ENCODE results near the gene TMEM165. TPM values are rescaled to one million over a fixed set of nuclear protein-coding genes. Genes with fewer than 3 reads are reported as not detected.

The TMEM165 gene
- total RNA-seq, 6 experiments from 2014 or later, result 13.3 to 53.0 (median 23.0) TPM

- H3K4me1 ChIP-seq, result peaks cover 0 to 5% (median 0%) of the 10 kb centered on the region in 4 donors
- no peak overlapping the region for H3K4me3 ChIP-seq
- 67% methylated on average over 5 of the region's 5 CpGs for WGBS (ENCODE audit: insufficient coverage, low coverage, low lambda C conversion rate, missing lambda C conversion rate)
- no peaks in the 10 kb centered on the region for H3K27me3 ChIP-seq
- no peak overlapping the region for H3K27ac ChIP-seq
- peak in 1 of 4 donors; percentile 46 for ATAC-seq
- no peak for TF ChIP-seq POLR2A (IDR thresholded peaks at IDR 0.05)
- TF ChIP-seq, protein P1, sequence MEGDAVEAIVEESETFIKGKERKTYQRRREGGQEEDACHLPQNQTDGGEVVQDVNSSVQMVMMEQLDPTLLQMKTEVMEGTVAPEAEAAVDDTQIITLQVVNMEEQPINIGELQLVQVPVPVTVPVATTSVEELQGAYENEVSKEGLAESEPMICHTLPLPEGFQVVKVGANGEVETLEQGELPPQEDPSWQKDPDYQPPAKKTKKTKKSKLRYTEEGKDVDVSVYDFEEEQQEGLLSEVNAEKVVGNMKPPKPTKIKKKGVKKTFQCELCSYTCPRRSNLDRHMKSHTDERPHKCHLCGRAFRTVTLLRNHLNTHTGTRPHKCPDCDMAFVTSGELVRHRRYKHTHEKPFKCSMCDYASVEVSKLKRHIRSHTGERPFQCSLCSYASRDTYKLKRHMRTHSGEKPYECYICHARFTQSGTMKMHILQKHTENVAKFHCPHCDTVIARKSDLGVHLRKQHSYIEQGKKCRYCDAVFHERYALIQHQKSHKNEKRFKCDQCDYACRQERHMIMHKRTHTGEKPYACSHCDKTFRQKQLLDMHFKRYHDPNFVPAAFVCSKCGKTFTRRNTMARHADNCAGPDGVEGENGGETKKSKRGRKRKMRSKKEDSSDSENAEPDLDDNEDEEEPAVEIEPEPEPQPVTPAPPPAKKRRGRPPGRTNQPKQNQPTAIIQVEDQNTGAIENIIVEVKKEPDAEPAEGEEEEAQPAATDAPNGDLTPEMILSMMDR (IDR thresholded peaks at IDR 0.05), result no peak
- DNase-seq, result no peak
- intact Hi-C loops (cut with DNase I), result no loop called here
- H3K36me3 ChIP-seq, result peaks cover 0 to 27% (median 10%) of the 10 kb centered on the region in 4 donors
- no peaks in the 10 kb centered on the region for H3K9me3 ChIP-seq
These were observed 41.6 kb downstream of the TMEM165 start for GRCh38 chr4:55437356-55437796.

DNA sequence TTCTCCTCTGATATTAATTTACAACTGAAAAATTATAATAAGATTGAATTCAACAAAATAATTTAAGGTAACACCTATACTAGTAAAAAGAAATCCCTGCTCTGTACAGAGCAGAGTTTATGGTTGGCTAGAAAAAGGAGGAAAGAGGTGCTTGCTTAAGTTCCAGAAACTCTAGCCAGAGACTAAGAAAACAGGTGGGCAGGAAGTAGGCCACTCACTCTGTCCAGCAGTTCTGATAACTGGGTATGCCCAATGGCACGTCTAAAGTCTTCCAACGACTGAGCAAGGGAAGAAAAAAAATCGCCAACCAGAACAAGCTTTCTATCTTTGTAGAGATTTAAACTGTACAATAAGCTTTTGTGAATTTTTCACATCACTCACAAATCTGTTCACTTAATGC is 42.1 kb downstream of the TMEM165 start:
- TF ChIP-seq POLR2A (IDR thresholded peaks at IDR 0.05), result no peak
- TF ChIP-seq, protein P1 (IDR thresholded peaks at IDR 0.05), result no peak
- Histone ChIP-seq H3K4me3 (no peak overlapping the region), H3K27me3 (no peaks in the 10 kb centered on the region), H3K4me1 (peaks cover 0 to 5% (median 0%) of the 10 kb centered on the region in 4 donors), H3K27ac (no peak overlapping the region), H3K9me3 (no peaks in the 10 kb centered on the region), H3K36me3 (peaks cover 0 to 25% (median 14%) of the 10 kb centered on the region in 4 donors)
- 76% methylated on average over 3 of the region's 3 CpGs for WGBS (ENCODE audit: insufficient coverage, low coverage, low lambda C conversion rate, missing lambda C conversion rate)
- no peak for ATAC-seq
- no peak for DNase-seq
- intact Hi-C loops (cut with DNase I), result no loop called here

DNA sequence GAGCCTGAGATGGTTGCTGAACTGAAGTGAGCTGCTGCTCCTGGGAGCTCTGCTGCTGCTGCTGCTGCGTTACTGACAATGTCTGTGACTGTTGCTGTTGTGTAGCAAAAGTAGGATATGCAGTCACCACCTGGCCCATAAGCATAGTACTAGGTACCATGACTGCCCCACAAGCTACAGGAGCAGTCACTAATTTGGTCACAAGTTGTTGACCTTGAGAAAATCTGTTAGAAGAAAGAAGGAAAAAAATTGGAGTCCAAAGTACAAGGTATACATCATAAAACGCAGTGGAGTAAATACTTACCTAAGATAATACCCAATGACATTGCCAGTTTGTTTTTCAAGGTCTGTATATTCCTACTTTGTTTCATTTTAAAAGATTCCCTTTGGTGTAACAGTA is 42.6 kb downstream of the TMEM165 start:
- Histone ChIP-seq H3K4me1 (peaks cover 0 to 5% (median 0%) of the 10 kb centered on the region in 4 donors), H3K4me3 (no peak overlapping the region), H3K27ac (no peak overlapping the region), H3K9me3 (no peaks in the 10 kb centered on the region), H3K36me3 (peaks cover 0 to 27% (median 14%) of the 10 kb centered on the region in 4 donors), H3K27me3 (no peaks in the 10 kb centered on the region)
- ATAC-seq, result no peak
- intact Hi-C loops (cut with DNase I), result no loop called here
- WGBS (ENCODE audit: insufficient coverage, low coverage, low lambda C conversion rate, missing lambda C conversion rate), result 82% methylated on average over 2 of the region's 2 CpGs
- TF ChIP-seq, protein P1 (IDR thresholded peaks at IDR 0.05), result no peak
- TF ChIP-seq POLR2A (IDR thresholded peaks at IDR 0.05), result no peak
- no peak for DNase-seq

- intact Hi-C loops (cut with DNase I), result no loop called here
- H3K27me3 ChIP-seq, result no peaks in the 10 kb centered on the region
- peaks cover 0 to 31% (median 15%) of the 10 kb centered on the region in 4 donors for H3K36me3 ChIP-seq
- H3K9me3 ChIP-seq, result no peaks in the 10 kb centered on the region
- DNase-seq (no peak), ATAC-seq (no peak)
- peaks cover 0 to 5% (median 0%) of the 10 kb centered on the region in 4 donors for H3K4me1 ChIP-seq
- H3K27ac ChIP-seq, result no peak overlapping the region
- H3K4me3 ChIP-seq, result no peak overlapping the region
- TF ChIP-seq, protein P1 (IDR thresholded peaks at IDR 0.05), result no peak
- TF ChIP-seq POLR2A (IDR thresholded peaks at IDR 0.05), result no peak
These were observed 43.3 kb downstream of the TMEM165 start for GRCh38 chr4:55439023-55439422.

- no peak for TF ChIP-seq POLR2A (IDR thresholded peaks at IDR 0.05)
- TF ChIP-seq, protein P1 (IDR thresholded peaks at IDR 0.05), result no peak
These were observed 45.0 kb downstream of the TMEM165 start for GRCh38 chr4:55440786-55441185.

More at GRCh38 chr4:55440786-55441185, 45.0 kb downstream of the TMEM165 start:
- H3K9me3 ChIP-seq, result no peaks in the 10 kb centered on the region
- no peak overlapping the region for H3K4me3 ChIP-seq
- peaks cover 0 to 27% (median 9%) of the 10 kb centered on the region in 4 donors for H3K36me3 ChIP-seq
- H3K27me3 ChIP-seq, result no peaks in the 10 kb centered on the region
- H3K4me1 ChIP-seq, result peaks cover 0 to 5% (median 0%) of the 10 kb centered on the region in 4 donors
- WGBS (ENCODE audit: insufficient coverage, low coverage, low lambda C conversion rate, missing lambda C conversion rate), result 92% methylated on average over 2 of the region's 2 CpGs
- intact Hi-C loops (cut with DNase I), result no loop called here
- no peak for DNase-seq
- no peak for ATAC-seq
- no peak overlapping the region for H3K27ac ChIP-seq
